Small intestine (tissue), 7 donors: ENCODE measurements around the gene BACH2. TPM values are rescaled to one million over a fixed set of nuclear protein-coding genes. Genes with fewer than 3 reads are reported as not detected.
"Not testable (repeated sequence)": the region's sequence is repeated elsewhere in the genome, so short reads cannot be mapped to it uniquely, and the experiment has no call there.

Experiments used
- DNase-seq, 2 donors: peaks; one replicate each; pipeline versions ENCODE4 v3.0.0 to v3.0.0-alpha.2; 2013
- FAIRE-seq: peaks from 2 replicates; lab custom pipeline; 2012; peaks lifted over from hg19 to GRCh38; lab: Jason Lieb, UNC
- H3K27ac ChIP-seq, 3 donors: one replicate each; pipeline ENCODE4 v1.5.1; 2013; ENCODE audit warnings: low read length in 2 of 3, mild to moderate bottlenecking in 2 of 3, control low read depth in 1 of 3, inconsistent platforms in 1 of 3, low read depth in 1 of 3, moderate library complexity in 1 of 3
- H3K27me3 ChIP-seq, 3 donors: one replicate each; pipeline ENCODE4 v1.6.1; 2013; ENCODE audit warnings: low read length in 3 of 3, inconsistent platforms in 1 of 3; ENCODE audit not compliant: control insufficient read depth in 3 of 3, insufficient read depth in 3 of 3
- H3K36me3 ChIP-seq, 3 donors: one replicate each; pipeline ENCODE4 v1.6.1; 2013; ENCODE audit warnings: low read length in 3 of 3, inconsistent platforms in 1 of 3, low read depth in 1 of 3, mild to moderate bottlenecking in 1 of 3, moderate library complexity in 1 of 3; ENCODE audit not compliant: control insufficient read depth in 3 of 3, insufficient read depth in 2 of 3
- H3K4me1 ChIP-seq, 3 donors: one replicate each; pipeline ENCODE4 v1.6.1; 2013; ENCODE audit warnings: low read length in 2 of 3, inconsistent platforms in 1 of 3, low read depth in 1 of 3, mild to moderate bottlenecking in 1 of 3, moderate library complexity in 1 of 3; ENCODE audit not compliant: control insufficient read depth in 3 of 3, insufficient read depth in 2 of 3
- H3K4me3 ChIP-seq, 3 donors: one replicate each; pipeline ENCODE4 v1.5.1; 2013; ENCODE audit warnings: low read length in 3 of 3, control low read depth in 1 of 3, inconsistent platforms in 1 of 3, low read depth in 1 of 3, mild to moderate bottlenecking in 1 of 3, moderate library complexity in 1 of 3
- H3K9me3 ChIP-seq, 2 donors: one replicate each; pipeline ENCODE4 v1.6.1; 2013; ENCODE audit warnings: low read depth in 1 of 2, low read length in 1 of 2; ENCODE audit not compliant: control insufficient read depth in 2 of 2, insufficient read depth in 1 of 2
- WGBS, 3 donors: extraction: QIAGEN DNeasy Blood & Tissue Kit; methylation state at CpG; one replicate each; pipeline ENCODE4 v1.1.7; 2013; 5-methylcytosine and 5-hydroxymethylcytosine counted together
- polyA plus RNA-seq, 4 donors: library from polyadenylated mRNA; stranded (reverse) in 3 of 4; unstranded in 1 of 4; fragments of 200-250 nt in 3 of 4; fragments of 120-200 nt in 1 of 4; gene quantifications; one replicate each; pipeline versions ENCODE4 v1.2.1 to v1.2.3, GENCODE V29; 2013
- donor health status: healthy with polysubstance abuse.
- donor health status: control.
- donor health status: control.
- donor health status: Bipolar disorder and iron deficiency.
- donor health status: healthy.

BACH2 gene
- polyA plus RNA-seq, 4 donors = under 0.01 to 1.4 (median 0.67) TPM; not detected in 1

DNA sequence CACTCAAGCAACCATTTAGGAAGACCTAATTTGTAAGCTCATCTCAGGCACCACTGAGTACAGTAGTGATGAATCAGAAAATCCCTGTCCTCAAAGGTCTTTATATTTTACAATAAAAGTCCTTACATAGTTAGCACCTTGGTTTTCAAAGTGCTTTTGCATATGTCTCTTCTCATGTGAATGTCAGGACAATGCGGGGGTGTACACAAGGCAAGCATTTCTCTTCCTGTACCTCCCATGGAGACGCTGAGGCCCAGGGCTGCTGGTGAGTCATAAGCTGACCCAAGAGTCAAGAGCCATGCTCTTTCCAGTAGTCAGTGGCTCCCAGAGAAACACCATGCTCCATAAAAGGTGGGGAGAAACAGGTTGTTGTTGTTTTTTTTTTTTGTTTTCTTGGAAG is 228.4 kb downstream of the BACH2 start:
- H3K4me1 ChIP-seq = no peaks in the 10 kb centered on the region
- H3K27me3 ChIP-seq = no peaks in the 10 kb centered on the region
- no peak overlapping the region for H3K27ac ChIP-seq
- DNase-seq = no peak
- no peak for FAIRE-seq
- WGBS, 3 donors = 47 to 66% (median 58%) methylated on average over 2 of the region's 2 CpGs
- H3K9me3 ChIP-seq = no peaks in the 10 kb centered on the region
- H3K36me3 ChIP-seq = no peaks in the 10 kb centered on the region
- no peak overlapping the region for H3K4me3 ChIP-seq

DNA sequence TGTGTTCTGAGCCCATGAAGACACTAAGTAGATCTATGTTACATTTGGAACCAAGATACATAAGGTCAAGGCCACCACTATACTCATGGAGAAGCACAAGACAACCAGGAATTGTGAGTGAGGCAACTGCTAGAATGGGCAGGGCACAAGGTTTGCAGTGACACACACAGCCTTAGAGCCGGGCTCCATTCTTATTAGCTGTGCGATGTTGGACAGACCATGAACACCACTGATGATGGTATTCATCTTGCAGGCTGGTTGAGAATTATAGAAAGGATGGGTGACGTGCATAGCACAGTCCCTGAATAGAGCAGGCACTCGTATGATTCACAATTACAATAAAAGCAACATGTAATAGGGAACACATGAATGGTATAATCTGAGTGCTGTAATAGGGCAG is 229.9 kb downstream of the BACH2 start:
- Histone ChIP-seq H3K4me1 (no peaks in the 10 kb centered on the region), H3K27ac (no peak overlapping the region), H3K27me3 (no peaks in the 10 kb centered on the region), H3K36me3 (no peaks in the 10 kb centered on the region), H3K4me3 (no peak overlapping the region), H3K9me3 (no peaks in the 10 kb centered on the region)
- no peak for DNase-seq
- no peak for FAIRE-seq
- 92 to 97% (median 94%) methylated on average over 4 of the region's 4 CpGs for WGBS, 3 donors

DNA sequence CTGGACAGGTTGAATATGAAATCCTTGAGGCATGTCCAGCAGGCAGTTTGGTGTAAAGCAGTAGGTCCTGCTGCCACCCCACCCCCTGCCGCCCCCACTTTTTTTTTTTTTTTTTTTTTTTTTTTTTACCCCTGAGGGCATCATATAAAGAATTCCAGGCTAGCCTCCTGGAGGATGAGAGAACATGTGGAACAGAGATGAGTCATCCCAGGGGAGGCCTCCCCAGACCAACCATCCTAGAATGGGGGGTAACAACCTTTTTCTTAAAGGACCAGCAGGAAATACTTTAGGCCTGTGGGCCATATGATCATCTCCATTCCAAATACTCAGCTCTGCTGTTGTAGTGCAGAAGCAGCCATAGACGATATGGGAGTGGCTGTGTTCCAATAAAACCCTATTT is 231.5 kb downstream of the BACH2 start:
- H3K4me1 ChIP-seq = no peaks in the 10 kb centered on the region
- no peaks in the 10 kb centered on the region for H3K27me3 ChIP-seq
- no peak overlapping the region for H3K4me3 ChIP-seq
- FAIRE-seq (no peak), DNase-seq (no peak)
- no peak overlapping the region for H3K27ac ChIP-seq
- 87 to 93% (median 89%) methylated on average over 2 of the region's 2 CpGs for WGBS, 3 donors
- H3K36me3 ChIP-seq = no peaks in the 10 kb centered on the region
- no peaks in the 10 kb centered on the region for H3K9me3 ChIP-seq

DNA sequence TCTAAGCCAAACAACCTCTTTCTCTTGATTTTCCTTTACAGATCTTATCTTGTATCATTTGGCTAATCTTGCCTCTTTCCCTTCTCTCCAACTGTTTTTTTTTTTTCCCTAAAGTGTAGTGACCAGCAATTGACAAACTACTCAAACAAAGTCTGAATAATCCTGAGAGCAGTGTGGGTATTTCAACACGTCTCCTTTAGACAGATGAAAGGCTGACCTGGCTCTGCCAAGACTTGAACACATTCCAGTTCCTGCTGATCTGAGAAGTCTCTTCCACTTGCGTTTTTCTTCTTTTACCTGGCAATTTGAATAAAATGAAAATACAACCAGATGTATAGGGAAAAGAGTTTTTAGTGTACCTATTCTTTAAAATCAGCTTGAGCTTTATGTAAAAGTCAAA is 234.0 kb downstream of the BACH2 start:
- no peaks in the 10 kb centered on the region for H3K36me3 ChIP-seq
- no peak for FAIRE-seq
- no peaks in the 10 kb centered on the region for H3K4me1 ChIP-seq
- H3K9me3 ChIP-seq = no peaks in the 10 kb centered on the region
- WGBS, 3 donors = 39 to 62% (median 52%) methylated on average over 2 of the region's 2 CpGs
- H3K27ac ChIP-seq = no peak overlapping the region
- no peaks in the 10 kb centered on the region for H3K27me3 ChIP-seq
- DNase-seq = no peak
- H3K4me3 ChIP-seq = no peak overlapping the region

DNA sequence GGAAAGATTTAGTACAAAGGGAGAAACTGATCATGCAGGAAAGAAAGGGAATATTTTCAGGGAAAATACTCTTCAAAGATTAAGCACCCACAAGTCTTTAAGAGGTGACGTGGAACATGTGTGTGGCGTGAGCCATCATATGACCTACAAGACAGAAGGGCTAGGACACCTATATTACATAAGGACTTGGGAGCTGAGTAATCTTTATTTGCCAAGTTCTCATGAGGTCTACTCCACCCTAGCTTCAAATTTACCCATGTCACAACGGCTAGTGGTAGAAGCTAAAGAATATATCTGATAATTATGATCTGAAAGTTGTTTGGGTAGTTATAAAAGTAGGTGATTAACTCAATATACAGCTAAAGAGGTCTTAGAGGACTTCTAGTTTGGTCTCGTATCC is 234.6 kb downstream of the BACH2 start:
- Histone ChIP-seq H3K27me3 (no peaks in the 10 kb centered on the region), H3K4me3 (no peak overlapping the region), H3K9me3 (no peaks in the 10 kb centered on the region), H3K36me3 (no peaks in the 10 kb centered on the region), H3K27ac (no peak overlapping the region), H3K4me1 (no peaks in the 10 kb centered on the region)
- FAIRE-seq (no peak), DNase-seq (no peak)
- 62 to 77% (median 74%) methylated on average over 4 of the region's 4 CpGs for WGBS, 3 donors

DNA sequence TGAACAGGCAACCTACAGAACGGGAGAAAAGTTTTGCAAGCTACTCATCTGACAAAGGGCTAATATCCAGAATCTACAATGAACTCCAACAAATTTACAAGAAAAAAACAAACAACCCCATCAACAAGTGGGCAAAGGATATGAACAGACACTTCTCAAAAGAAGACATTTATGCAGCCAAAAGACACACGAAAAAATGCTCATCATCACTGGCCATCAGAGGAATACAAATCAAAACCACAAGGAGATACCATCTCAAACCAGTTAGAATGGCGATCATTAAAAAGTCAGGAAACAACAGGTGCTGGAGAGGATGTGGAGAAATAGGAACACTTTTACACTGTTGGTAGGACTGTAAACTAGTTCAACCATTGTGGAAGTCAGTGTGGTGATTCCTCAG is 237.5 kb downstream of the BACH2 start:
- H3K4me3 ChIP-seq, DNase-seq, H3K36me3 ChIP-seq, H3K4me1 ChIP-seq, FAIRE-seq, H3K27me3 ChIP-seq, H3K9me3 ChIP-seq, H3K27ac ChIP-seq: not testable (repeated sequence)
- WGBS, 3 donors = 68 to 73% (median 70%) methylated on average over 3 of the region's 3 CpGs

DNA sequence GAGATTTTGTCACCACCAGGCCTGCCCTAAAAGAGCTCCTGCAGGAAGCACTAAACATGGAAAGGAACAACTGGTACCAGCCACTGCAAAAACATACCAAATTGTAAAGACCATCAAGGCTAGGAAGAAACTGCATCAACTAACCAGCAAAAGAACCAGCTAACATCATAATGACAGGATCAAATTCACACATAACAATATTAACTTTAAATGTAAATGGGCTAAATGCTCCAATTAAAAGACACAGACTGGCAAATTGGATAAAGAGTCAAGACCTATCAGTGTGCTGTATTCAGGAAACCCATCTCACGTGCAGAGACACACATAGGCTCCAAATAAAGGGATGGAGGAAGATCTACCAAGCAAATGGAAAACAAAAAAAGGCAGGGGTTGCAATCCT is 240.7 kb downstream of the BACH2 start:
- not testable (repeated sequence) for FAIRE-seq, H3K4me3 ChIP-seq, H3K4me1 ChIP-seq, DNase-seq, H3K27me3 ChIP-seq, H3K36me3 ChIP-seq, H3K27ac ChIP-seq
- 67 to 80% (median 80%) methylated on average over 1 of the region's 1 CpG for WGBS, 3 donors
- peaks cover 0 to 11% of the 10 kb centered on the region in 2 donors for H3K9me3 ChIP-seq

DNA sequence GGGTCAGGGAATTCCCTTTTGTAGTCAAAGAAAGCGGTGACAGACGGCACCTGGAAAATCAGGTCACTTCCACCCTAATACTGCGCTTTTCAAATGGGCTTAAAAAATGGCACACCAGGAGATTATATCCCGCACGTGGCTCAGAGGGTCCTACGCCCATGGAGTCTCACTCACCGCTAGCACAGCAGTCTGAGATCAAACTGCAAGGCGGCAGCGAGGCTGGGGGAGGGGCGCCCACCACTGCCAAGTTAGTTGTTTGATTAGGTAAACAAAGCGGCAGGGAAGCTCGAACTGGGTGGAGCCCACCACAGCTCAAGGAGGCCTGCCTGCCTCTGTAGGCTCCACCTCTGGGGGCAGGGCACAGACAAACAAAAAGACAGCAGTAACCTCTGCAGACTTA is 242.4 kb downstream of the BACH2 start:
- 87 to 93% (median 92%) methylated on average over 12 of the region's 12 CpGs for WGBS, 3 donors
- not testable (repeated sequence) for H3K27ac ChIP-seq, FAIRE-seq, H3K4me1 ChIP-seq, DNase-seq, H3K4me3 ChIP-seq, H3K36me3 ChIP-seq, H3K27me3 ChIP-seq
- H3K9me3 ChIP-seq = peaks cover 0 to 11% of the 10 kb centered on the region in 2 donors

DNA sequence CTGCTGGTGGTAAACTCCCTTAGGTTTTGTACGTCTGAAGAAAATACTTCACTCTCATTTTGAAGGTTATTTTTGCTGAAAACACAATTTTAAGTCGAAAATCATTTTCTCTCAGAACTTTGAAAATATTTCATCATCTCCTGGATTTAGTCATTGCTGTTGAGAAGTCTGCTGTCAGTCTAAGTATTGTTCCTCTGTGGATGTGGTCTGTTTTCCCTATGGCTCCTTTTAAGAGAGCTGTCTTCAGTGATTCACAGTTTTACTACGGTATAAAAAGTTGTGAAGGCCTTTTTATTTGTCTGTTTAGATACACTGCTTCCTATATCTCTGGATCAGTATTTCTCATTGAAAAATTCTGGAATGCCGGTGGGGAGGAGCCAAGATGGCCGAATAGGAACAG is 243.0 kb downstream of the BACH2 start:
- 82 to 88% (median 87%) methylated on average over 5 of the region's 5 CpGs for WGBS, 3 donors
- Histone ChIP-seq H3K4me3 (no peak overlapping the region), H3K27ac (no peak overlapping the region), H3K27me3 (no peaks in the 10 kb centered on the region), H3K36me3 (no peaks in the 10 kb centered on the region), H3K9me3 (peaks cover 0 to 11% of the 10 kb centered on the region in 2 donors), H3K4me1 (no peaks in the 10 kb centered on the region)
- FAIRE-seq = no peak
- no peak for DNase-seq
